H9 (cell line): ENCODE results near the gene TRIM7. TPM values are rescaled to one million over a fixed set of nuclear protein-coding genes. Genes with fewer than 3 reads are reported as not detected.

Source experiments
- DNase-seq: peaks from one replicate; pipeline ENCODE4 v3.0.0-alpha.2; 2017
- H2AFZ ChIP-seq: one replicate; pipeline ENCODE4 v1.6.1; 2013; ENCODE audit warnings: mild to moderate bottlenecking, low read length, control low read depth, moderate library complexity
- H2AK5ac ChIP-seq: 2 replicates; pipeline ENCODE4 v1.6.1; 2013; ENCODE audit warnings: low read length, control low read depth, mixed read lengths; ENCODE audit not compliant: insufficient read length
- H2BK120ac ChIP-seq: one replicate; pipeline ENCODE4 v1.6.1; 2013; ENCODE audit warnings: low read depth, mild to moderate bottlenecking, low read length, control low read depth, inconsistent platforms; ENCODE audit not compliant: poor library complexity, severe bottlenecking
- H2BK12ac ChIP-seq: 2 replicates; pipeline ENCODE4 v1.6.1; 2013; ENCODE audit warnings: low read length, control low read depth, mixed read lengths, low read depth; ENCODE audit not compliant: insufficient read length
- H2BK15ac ChIP-seq: 2 replicates; pipeline ENCODE4 v1.6.1; 2013; ENCODE audit warnings: low read depth, low read length, control low read depth
- H2BK20ac ChIP-seq: one replicate; pipeline ENCODE4 v1.6.1; 2013; ENCODE audit warnings: low read depth, mild to moderate bottlenecking, low read length, control low read depth, inconsistent platforms; ENCODE audit not compliant: poor library complexity, severe bottlenecking
- H2BK5ac ChIP-seq: 2 replicates; pipeline ENCODE4 v1.6.1; 2013; ENCODE audit warnings: low read length, control low read depth, mixed read lengths; ENCODE audit not compliant: insufficient read length
- H3K14ac ChIP-seq: 2 replicates; pipeline ENCODE4 v1.6.1; 2013; ENCODE audit warnings: low read length, control low read depth; ENCODE audit not compliant: insufficient read depth
- H3K18ac ChIP-seq: 2 replicates; pipeline ENCODE4 v1.6.1; 2013; ENCODE audit warnings: low read depth, mild to moderate bottlenecking, mixed read lengths, low read length, control low read depth; ENCODE audit not compliant: insufficient read length
- H3K23ac ChIP-seq: 2 replicates; pipeline ENCODE4 v1.6.1; 2013; ENCODE audit warnings: low read length, control low read depth, mixed read lengths, low read depth; ENCODE audit not compliant: insufficient read length
- H3K23me2 ChIP-seq: 2 replicates; pipeline ENCODE4 v1.6.1; 2013; ENCODE audit warnings: low read depth, mild to moderate bottlenecking, mixed read lengths, low read length, control low read depth; ENCODE audit not compliant: insufficient read length, poor library complexity, severe bottlenecking
- H3K27ac ChIP-seq: 2 replicates; pipeline ENCODE4 v1.5.1; 2013; ENCODE audit warnings: low read length, control low read depth, mixed read lengths, low read depth; ENCODE audit not compliant: insufficient read length
- H3K27me3 ChIP-seq: 2 replicates; pipeline ENCODE4 v1.6.1; 2013; ENCODE audit warnings: low read length, control low read depth, inconsistent platforms; ENCODE audit not compliant: insufficient read depth
- H3K4ac ChIP-seq: 2 replicates; pipeline ENCODE4 v1.6.1; 2013; ENCODE audit warnings: low read depth, mild to moderate bottlenecking, control low read depth, inconsistent platforms, low read length, moderate library complexity
- H3K4me1 ChIP-seq: 2 replicates; pipeline ENCODE4 v1.6.1; 2013; ENCODE audit warnings: low read length, control low read depth, inconsistent platforms; ENCODE audit not compliant: insufficient read depth
- H3K4me2 ChIP-seq: 2 replicates; pipeline ENCODE4 v1.6.1; 2013; ENCODE audit warnings: low read length, control low read depth, mixed read lengths; ENCODE audit not compliant: insufficient read length, insufficient read depth
- H3K56ac ChIP-seq: 2 replicates; pipeline ENCODE4 v1.6.1; 2013; ENCODE audit warnings: low read depth, mild to moderate bottlenecking, mixed read lengths, low read length, control low read depth; ENCODE audit not compliant: insufficient read length
- H3K79me1 ChIP-seq: 2 replicates; pipeline ENCODE4 v1.6.1; 2013; ENCODE audit warnings: low read depth, mild to moderate bottlenecking, moderate library complexity, low read length, control low read depth, inconsistent platforms; ENCODE audit not compliant: insufficient read depth, poor library complexity, severe bottlenecking
- H3K79me2 ChIP-seq: 2 replicates; pipeline ENCODE4 v1.6.1; 2013; ENCODE audit warnings: low read length, control low read depth, inconsistent platforms; ENCODE audit not compliant: insufficient read depth
- H3K9ac ChIP-seq: 2 replicates; pipeline ENCODE4 v1.6.1; 2013; ENCODE audit warnings: low read length, control low read depth, mixed read lengths; ENCODE audit not compliant: insufficient read length; ENCODE audit errors: extremely low read depth
- H3K9me3 ChIP-seq: one replicate; pipeline ENCODE4 v1.6.1; 2013; ENCODE audit warnings: low read depth, low read length, inconsistent platforms; ENCODE audit not compliant: control insufficient read depth
- H3T11ph ChIP-seq: one replicate; pipeline ENCODE4 v1.6.1; 2013; ENCODE audit warnings: mild to moderate bottlenecking, low read length, control low read depth, inconsistent platforms
- H4K20me1 ChIP-seq: one replicate; pipeline ENCODE4 v1.6.1; 2013; ENCODE audit not compliant: control insufficient read depth, insufficient read length, insufficient read depth
- H4K5ac ChIP-seq: 2 replicates; pipeline ENCODE4 v1.6.1; 2013; ENCODE audit warnings: low read depth, mild to moderate bottlenecking, mixed read lengths, low read length, control low read depth; ENCODE audit not compliant: insufficient read length
- H4K8ac ChIP-seq: replicated peaks from 2 replicates; pipeline ENCODE4 v1.6.1; 2013; ENCODE audit warnings: low read length, control low read depth, mixed read lengths, low read depth; ENCODE audit not compliant: insufficient read length
- H4K91ac ChIP-seq: 2 replicates; pipeline ENCODE4 v1.6.1; 2013; ENCODE audit warnings: low read depth, mild to moderate bottlenecking, moderate library complexity, mixed read lengths, low read length, control low read depth; ENCODE audit not compliant: insufficient read length
- H3K27ac Mint-ChIP-seq, 3 experiments: 2 replicates in 2 of 3; 3 replicates in 1 of 3; pipeline ENCODE4 v1.8.0; 2020 to 2021; ENCODE audit warnings: mixed read lengths in 3 of 3, mild to moderate bottlenecking in 1 of 3, moderate library complexity in 1 of 3
- H3K27me3 Mint-ChIP-seq: 2 replicates; pipeline ENCODE4 v1.8.0; 2021; ENCODE audit warnings: low read depth, mild to moderate bottlenecking, moderate library complexity, mixed read lengths
- H3K36me3 Mint-ChIP-seq, 3 experiments: 2 replicates in 2 of 3; 3 replicates in 1 of 3; pipeline ENCODE4 v1.8.0; 2020 to 2021; ENCODE audit warnings: low read depth in 3 of 3, mixed read lengths in 3 of 3; ENCODE audit not compliant: insufficient read depth in 1 of 3
- H3K4me1 Mint-ChIP-seq, 2 experiments: 2 replicates each; pipeline ENCODE4 v1.8.0; 2020; ENCODE audit warnings: mixed read lengths in 2 of 2
- H3K4me3 Mint-ChIP-seq, 2 experiments: 2 replicates in 1 of 2; 3 replicates in 1 of 2; pipeline ENCODE4 v1.8.0; 2020 to 2021; ENCODE audit warnings: mild to moderate bottlenecking in 2 of 2, mixed read lengths in 2 of 2, moderate library complexity in 1 of 2
- H3K9me3 Mint-ChIP-seq, 2 experiments: 2 replicates in 1 of 2; 3 replicates in 1 of 2; pipeline ENCODE4 v1.8.0; 2020; ENCODE audit warnings: mild to moderate bottlenecking in 2 of 2, mixed read lengths in 2 of 2, moderate library complexity in 1 of 2
- WGBS: extraction: QIAGEN DNeasy Blood & Tissue Kit; methylation state at CpG from one replicate; pipeline ENCODE4 v1.1.7; 2013; ENCODE audit warnings: missing lambda C conversion rate, low lambda C conversion rate, mixed read lengths; ENCODE audit not compliant: insufficient read length; ENCODE audit errors: extremely low coverage; 5-methylcytosine and 5-hydroxymethylcytosine counted together
- total RNA-seq: library from RNA; stranded (reverse); gene quantifications from 2 replicates; pipeline ENCODE4 v1.2.1, GENCODE V29; 2021
- TF ChIP-seq, protein P1 (sequence below): fragments of 200-600 bp; sonication (generic); conservative IDR thresholded peaks from 3 replicates; pipeline ENCODE4 v1.8.0; 2021; ENCODE audit warnings: antibody characterized with exemption, mild to moderate bottlenecking

Gene TRIM7
- total RNA-seq, 1 experiment from 2014 or later = not detected

DNA sequence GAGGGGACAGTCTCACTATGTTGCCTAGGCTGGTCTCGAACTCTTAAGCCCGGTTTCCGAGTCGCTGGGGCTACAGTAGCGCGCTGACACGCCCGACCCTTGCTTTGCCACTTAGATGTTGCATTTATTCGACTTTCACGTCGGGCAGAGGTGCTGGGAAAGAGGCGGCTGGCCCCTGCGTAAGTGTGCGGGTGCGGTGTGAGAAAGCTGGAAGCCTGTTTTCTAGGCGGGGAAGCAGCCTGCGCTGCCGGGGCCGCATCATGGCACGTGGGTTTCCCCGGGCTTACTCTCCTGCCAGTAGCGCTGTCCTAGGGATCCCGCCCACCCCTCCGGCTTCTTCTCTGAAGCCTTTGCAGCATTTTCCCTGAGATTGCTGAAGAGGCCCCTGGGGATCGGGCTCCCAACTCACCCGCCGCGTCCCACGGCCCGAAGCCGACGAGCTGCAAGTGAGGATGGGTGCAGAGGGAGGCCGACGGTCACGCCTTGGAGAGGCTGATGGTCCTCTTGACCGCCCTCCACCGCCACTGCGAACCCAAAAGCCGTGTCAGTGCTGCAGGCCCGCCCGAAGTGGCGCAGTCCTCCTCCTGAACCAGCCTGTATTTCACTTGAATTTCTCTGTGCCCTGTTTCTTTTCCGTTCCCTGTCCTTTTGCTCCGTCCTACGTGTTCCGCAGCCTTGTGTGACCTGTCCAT is 12.3 kb upstream of the TRIM7 start:
- no peak overlapping the region for H2BK12ac ChIP-seq
- Mint-ChIP-seq H3K9me3 (peaks cover 0 to 7% of the 10 kb centered on the region in 2 experiments; a peak in 2 of 5 replicates), H3K4me3 (peak overlapping the region; percentile 72 to 93), H3K27me3 (peaks cover 43% of the 10 kb centered on the region), H3K4me1 (peaks cover 23 to 28% of the 10 kb centered on the region in 2 experiments), H3K27ac (peak overlapping the region in 1 of 3 experiments; percentile 8; a peak in 2 of 7 replicates), H3K36me3 (peaks cover 0 to 3% (median 0%) of the 10 kb centered on the region in 3 experiments; a peak in 1 of 7 replicates)
- H4K5ac ChIP-seq = no peak overlapping the region
- no peak overlapping the region for H3K56ac ChIP-seq
- no peak overlapping the region for H3K23ac ChIP-seq
- H3K79me2 ChIP-seq = no peaks in the 10 kb centered on the region
- H3K9me3 ChIP-seq = no peaks in the 10 kb centered on the region
- no peak overlapping the region for H2AK5ac ChIP-seq
- no peak overlapping the region for H3K14ac ChIP-seq
- H2AFZ ChIP-seq = no peak overlapping the region
- no peak overlapping the region for H2BK120ac ChIP-seq
- H3K4me2 ChIP-seq = peak overlapping the region; percentile 70
- H3K9ac ChIP-seq = no peak overlapping the region
- H3K4me1 ChIP-seq = no peaks in the 10 kb centered on the region; the same call in 1 of the 2 replicates
- DNase-seq = peak; percentile 82
- no peak overlapping the region for H3K4ac ChIP-seq
- no peak overlapping the region for H3K27ac ChIP-seq
- H2BK15ac ChIP-seq = no peak overlapping the region
- peaks cover 9% of the 10 kb centered on the region for H3K23me2 ChIP-seq
- no CpG with 5 or more reads among the region's 46 CpGs for WGBS
- no peak overlapping the region for H4K8ac ChIP-seq
- H4K20me1 ChIP-seq = no peaks in the 10 kb centered on the region
- no peak overlapping the region for H2BK5ac ChIP-seq
- H2BK20ac ChIP-seq = no peak overlapping the region
- TF ChIP-seq, protein P1, sequence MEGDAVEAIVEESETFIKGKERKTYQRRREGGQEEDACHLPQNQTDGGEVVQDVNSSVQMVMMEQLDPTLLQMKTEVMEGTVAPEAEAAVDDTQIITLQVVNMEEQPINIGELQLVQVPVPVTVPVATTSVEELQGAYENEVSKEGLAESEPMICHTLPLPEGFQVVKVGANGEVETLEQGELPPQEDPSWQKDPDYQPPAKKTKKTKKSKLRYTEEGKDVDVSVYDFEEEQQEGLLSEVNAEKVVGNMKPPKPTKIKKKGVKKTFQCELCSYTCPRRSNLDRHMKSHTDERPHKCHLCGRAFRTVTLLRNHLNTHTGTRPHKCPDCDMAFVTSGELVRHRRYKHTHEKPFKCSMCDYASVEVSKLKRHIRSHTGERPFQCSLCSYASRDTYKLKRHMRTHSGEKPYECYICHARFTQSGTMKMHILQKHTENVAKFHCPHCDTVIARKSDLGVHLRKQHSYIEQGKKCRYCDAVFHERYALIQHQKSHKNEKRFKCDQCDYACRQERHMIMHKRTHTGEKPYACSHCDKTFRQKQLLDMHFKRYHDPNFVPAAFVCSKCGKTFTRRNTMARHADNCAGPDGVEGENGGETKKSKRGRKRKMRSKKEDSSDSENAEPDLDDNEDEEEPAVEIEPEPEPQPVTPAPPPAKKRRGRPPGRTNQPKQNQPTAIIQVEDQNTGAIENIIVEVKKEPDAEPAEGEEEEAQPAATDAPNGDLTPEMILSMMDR = peak; percentile 24; the same call in 2 of the 3 replicates
- H3K18ac ChIP-seq = no peak overlapping the region
- no peak overlapping the region for H4K91ac ChIP-seq
- H3K27me3 ChIP-seq = no peaks in the 10 kb centered on the region; the same call in 1 of the 2 replicates
- H3K79me1 ChIP-seq = no peaks in the 10 kb centered on the region
- no peak overlapping the region for H3T11ph ChIP-seq
